Liver (tissue), 3 donors: ENCODE data around the gene ZBTB26.

Source experiments
- ATF3 ChIP-seq: IDR thresholded peaks from 2 replicates; pipeline ENCODE4 v1.6.1; 2016; ENCODE audit warnings: antibody characterized with exemption
- FOXA1 ChIP-seq: IDR thresholded peaks from 2 replicates; pipeline ENCODE4 v1.6.1; 2016; ENCODE audit warnings: antibody characterized with exemption
- FOXA2 ChIP-seq: IDR thresholded peaks from 2 replicates; pipeline ENCODE4 v1.6.1; 2016; ENCODE audit warnings: antibody characterized with exemption
- HNF4A ChIP-seq, 2 donors: conservative IDR thresholded peaks; 2 replicates each; pipeline ENCODE4 v1.6.1; 2016; ENCODE audit warnings: antibody characterized with exemption in 2 of 2, mild to moderate bottlenecking in 2 of 2
- MAX ChIP-seq: IDR thresholded peaks from 2 replicates; pipeline ENCODE4 v1.6.1; 2016; ENCODE audit warnings: antibody characterized with exemption
- RAD21 ChIP-seq, 2 donors: IDR thresholded peaks; 2 replicates each; pipeline ENCODE4 v1.6.1; 2016; ENCODE audit warnings: antibody characterized with exemption in 2 of 2, mild to moderate bottlenecking in 2 of 2
- TAF1 ChIP-seq: conservative IDR thresholded peaks from 2 replicates; pipeline ENCODE4 v1.6.1; 2016; ENCODE audit warnings: antibody characterized with exemption, mild to moderate bottlenecking
- TF ChIP-seq, protein P1 (sequence below): fragments of 150-350 bp; IDR thresholded peaks from 2 replicates; pipeline ENCODE4 v1.5.1; 2017; ENCODE audit warnings: improper control_type of control experiment, low read depth, low read length; ENCODE audit not compliant: missing input control
- TF ChIP-seq, protein P2 (sequence below): IDR thresholded peaks from 2 replicates; pipeline ENCODE4 v1.6.1; 2016; ENCODE audit warnings: antibody characterized with exemption
- donor health status: healthy.
- donor health status: healthy.

- TF ChIP-seq, protein P1, sequence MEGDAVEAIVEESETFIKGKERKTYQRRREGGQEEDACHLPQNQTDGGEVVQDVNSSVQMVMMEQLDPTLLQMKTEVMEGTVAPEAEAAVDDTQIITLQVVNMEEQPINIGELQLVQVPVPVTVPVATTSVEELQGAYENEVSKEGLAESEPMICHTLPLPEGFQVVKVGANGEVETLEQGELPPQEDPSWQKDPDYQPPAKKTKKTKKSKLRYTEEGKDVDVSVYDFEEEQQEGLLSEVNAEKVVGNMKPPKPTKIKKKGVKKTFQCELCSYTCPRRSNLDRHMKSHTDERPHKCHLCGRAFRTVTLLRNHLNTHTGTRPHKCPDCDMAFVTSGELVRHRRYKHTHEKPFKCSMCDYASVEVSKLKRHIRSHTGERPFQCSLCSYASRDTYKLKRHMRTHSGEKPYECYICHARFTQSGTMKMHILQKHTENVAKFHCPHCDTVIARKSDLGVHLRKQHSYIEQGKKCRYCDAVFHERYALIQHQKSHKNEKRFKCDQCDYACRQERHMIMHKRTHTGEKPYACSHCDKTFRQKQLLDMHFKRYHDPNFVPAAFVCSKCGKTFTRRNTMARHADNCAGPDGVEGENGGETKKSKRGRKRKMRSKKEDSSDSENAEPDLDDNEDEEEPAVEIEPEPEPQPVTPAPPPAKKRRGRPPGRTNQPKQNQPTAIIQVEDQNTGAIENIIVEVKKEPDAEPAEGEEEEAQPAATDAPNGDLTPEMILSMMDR, result no peak
- no peak for TF ChIP-seq MAX
- TF ChIP-seq FOXA2, result no peak
- TF ChIP-seq TAF1, result no peak
- no peak for TF ChIP-seq RAD21 (IDR thresholded peaks at IDR 0.05)
- TF ChIP-seq, protein P2, sequence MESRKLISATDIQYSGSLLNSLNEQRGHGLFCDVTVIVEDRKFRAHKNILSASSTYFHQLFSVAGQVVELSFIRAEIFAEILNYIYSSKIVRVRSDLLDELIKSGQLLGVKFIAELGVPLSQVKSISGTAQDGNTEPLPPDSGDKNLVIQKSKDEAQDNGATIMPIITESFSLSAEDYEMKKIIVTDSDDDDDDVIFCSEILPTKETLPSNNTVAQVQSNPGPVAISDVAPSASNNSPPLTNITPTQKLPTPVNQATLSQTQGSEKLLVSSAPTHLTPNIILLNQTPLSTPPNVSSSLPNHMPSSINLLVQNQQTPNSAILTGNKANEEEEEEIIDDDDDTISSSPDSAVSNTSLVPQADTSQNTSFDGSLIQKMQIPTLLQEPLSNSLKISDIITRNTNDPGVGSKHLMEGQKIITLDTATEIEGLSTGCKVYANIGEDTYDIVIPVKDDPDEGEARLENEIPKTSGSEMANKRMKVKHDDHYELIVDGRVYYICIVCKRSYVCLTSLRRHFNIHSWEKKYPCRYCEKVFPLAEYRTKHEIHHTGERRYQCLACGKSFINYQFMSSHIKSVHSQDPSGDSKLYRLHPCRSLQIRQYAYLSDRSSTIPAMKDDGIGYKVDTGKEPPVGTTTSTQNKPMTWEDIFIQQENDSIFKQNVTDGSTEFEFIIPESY, result no peak
- TF ChIP-seq FOXA1, result no peak
- TF ChIP-seq ATF3, result no peak
- TF ChIP-seq HNF4A (conservative IDR thresholded peaks at IDR 0.05), result no peak
Measured at GRCh38 chr9:122922713-122923112, 8.6 kb downstream of the ZBTB26 start.
